ENCODE data around the gene IRGM. TPM values are rescaled to one million over a fixed set of nuclear protein-coding genes. Genes with fewer than 3 reads are reported as not detected.

The IRGM gene
- polyA plus RNA-seq, 1 donor from 2014 or later, result not detected

- H3K9me3 ChIP-seq (ENCODE audit: low read length), result no peaks in the 10 kb centered on the region
- TF ChIP-seq EZH2 (IDR thresholded peaks at IDR 0.05; ENCODE audit: borderline replicate concordance, insufficient read depth, low read length, poor library complexity, severe bottlenecking) (no peak), REST (IDR thresholded peaks at IDR 0.05; ENCODE audit: borderline replicate concordance) (no peak), CTCF (IDR thresholded peaks at IDR 0.05; ENCODE audit: poor library complexity, severe bottlenecking) (no peak), POLR2AphosphoS5 (IDR thresholded peaks at IDR 0.05) (no peak), SMC3 (conservative IDR thresholded peaks at IDR 0.05; ENCODE audit: poor library complexity) (no peak), MXI1 (conservative IDR thresholded peaks at IDR 0.05; ENCODE audit: poor library complexity, severe bottlenecking) (no peak), EP300 (conservative IDR thresholded peaks at IDR 0.05; ENCODE audit: poor library complexity, severe bottlenecking) (no peak), RAD21 (conservative IDR thresholded peaks at IDR 0.05) (no peak), TAF1 (IDR thresholded peaks at IDR 0.05; ENCODE audit: low read depth) (no peak)
These were observed 37.0 kb upstream of the IRGM start for GRCh38 chr5:150809363-150809762.

GRCh38 chr5:150815010-150815409, 31.3 kb upstream of the IRGM start:
- H3K36me3 ChIP-seq (ENCODE audit: insufficient read depth, low read length), result no peaks in the 10 kb centered on the region
- no peak overlapping the region for H3K4me3 ChIP-seq (ENCODE audit: low read length)
- no peaks in the 10 kb centered on the region for H3K9me2 ChIP-seq (ENCODE audit: insufficient read depth, low read length)
- H3K27me3 ChIP-seq (ENCODE audit: insufficient read depth, low read depth, low read length), result no peaks in the 10 kb centered on the region
- no peaks in the 10 kb centered on the region for H3F3A ChIP-seq (ENCODE audit: insufficient read depth, low read length, poor library complexity, severe bottlenecking)
- H3K27ac ChIP-seq (ENCODE audit: low read length), result no peak overlapping the region
- no peak overlapping the region for H3K9ac ChIP-seq (ENCODE audit: low read length)
- no peak overlapping the region for H2AFZ ChIP-seq (ENCODE audit: low read depth, low read length)
- H3K9me3 ChIP-seq (ENCODE audit: low read length), result no peaks in the 10 kb centered on the region
- H3K4me2 ChIP-seq (ENCODE audit: low read length), result no peak overlapping the region
- no peak for TF ChIP-seq MXI1 (conservative IDR thresholded peaks at IDR 0.05; ENCODE audit: poor library complexity, severe bottlenecking)
- no peak for TF ChIP-seq TAF1 (IDR thresholded peaks at IDR 0.05; ENCODE audit: low read depth)
- TF ChIP-seq POLR2AphosphoS5 (IDR thresholded peaks at IDR 0.05), result no peak
- TF ChIP-seq EP300 (conservative IDR thresholded peaks at IDR 0.05; ENCODE audit: poor library complexity, severe bottlenecking), result no peak
- no peak for TF ChIP-seq RAD21 (conservative IDR thresholded peaks at IDR 0.05)
- no peak for TF ChIP-seq CTCF (IDR thresholded peaks at IDR 0.05; ENCODE audit: poor library complexity, severe bottlenecking)
- no peak for TF ChIP-seq SMC3 (conservative IDR thresholded peaks at IDR 0.05; ENCODE audit: poor library complexity)
- no peak for TF ChIP-seq REST (IDR thresholded peaks at IDR 0.05; ENCODE audit: borderline replicate concordance)
- TF ChIP-seq EZH2 (IDR thresholded peaks at IDR 0.05; ENCODE audit: borderline replicate concordance, insufficient read depth, low read length, poor library complexity, severe bottlenecking), result no peak
- H4K20me1 ChIP-seq (ENCODE audit: insufficient read depth), result no peaks in the 10 kb centered on the region
- H3K79me2 ChIP-seq (replicated peaks; ENCODE audit: insufficient read depth, low read length), result no peaks in the 10 kb centered on the region

More at GRCh38 chr5:150809363-150809762, 37.0 kb upstream of the IRGM start:
- H3K36me3 ChIP-seq (ENCODE audit: insufficient read depth, low read length), result no peaks in the 10 kb centered on the region
- H2AFZ ChIP-seq (ENCODE audit: low read depth, low read length), result no peak overlapping the region
- H3K79me2 ChIP-seq (replicated peaks; ENCODE audit: insufficient read depth, low read length), result no peaks in the 10 kb centered on the region
- no peaks in the 10 kb centered on the region for H4K20me1 ChIP-seq (ENCODE audit: insufficient read depth)
- H3K27me3 ChIP-seq (ENCODE audit: insufficient read depth, low read depth, low read length), result no peaks in the 10 kb centered on the region
- H3K4me3 ChIP-seq (ENCODE audit: low read length), result no peak overlapping the region
- H3F3A ChIP-seq (ENCODE audit: insufficient read depth, low read length, poor library complexity, severe bottlenecking), result no peaks in the 10 kb centered on the region
- no peak overlapping the region for H3K9ac ChIP-seq (ENCODE audit: low read length)
- no peak overlapping the region for H3K4me2 ChIP-seq (ENCODE audit: low read length)
- no peak overlapping the region for H3K27ac ChIP-seq (ENCODE audit: low read length)
- no peaks in the 10 kb centered on the region for H3K9me2 ChIP-seq (ENCODE audit: insufficient read depth, low read length)

Data from neural cell (in vitro differentiated cells).